ENCODE data around the gene ADCK1.

DNA sequence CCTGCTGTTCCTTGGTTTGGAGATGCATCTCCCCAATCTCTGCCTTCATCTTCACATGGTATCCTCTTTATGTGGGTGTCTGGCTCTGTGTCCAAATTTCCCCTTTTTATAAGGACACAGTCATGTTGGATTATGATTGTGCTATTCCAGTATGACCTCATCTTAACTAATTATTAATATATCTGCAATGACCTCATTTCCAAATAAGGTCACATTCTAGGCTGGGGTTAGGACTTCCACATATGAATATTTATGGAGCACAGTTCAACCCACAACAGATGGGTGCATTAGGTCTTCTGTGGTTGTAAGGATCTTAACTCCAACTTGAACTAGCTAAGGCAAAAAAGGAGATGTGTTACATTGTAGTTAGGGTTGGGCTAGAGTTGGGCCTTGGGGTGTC lies 69.4 kb downstream of the ADCK1 start:
- no peak for TF ChIP-seq POLR2A (IDR thresholded peaks at IDR 0.05)
- TF ChIP-seq, protein P1, sequence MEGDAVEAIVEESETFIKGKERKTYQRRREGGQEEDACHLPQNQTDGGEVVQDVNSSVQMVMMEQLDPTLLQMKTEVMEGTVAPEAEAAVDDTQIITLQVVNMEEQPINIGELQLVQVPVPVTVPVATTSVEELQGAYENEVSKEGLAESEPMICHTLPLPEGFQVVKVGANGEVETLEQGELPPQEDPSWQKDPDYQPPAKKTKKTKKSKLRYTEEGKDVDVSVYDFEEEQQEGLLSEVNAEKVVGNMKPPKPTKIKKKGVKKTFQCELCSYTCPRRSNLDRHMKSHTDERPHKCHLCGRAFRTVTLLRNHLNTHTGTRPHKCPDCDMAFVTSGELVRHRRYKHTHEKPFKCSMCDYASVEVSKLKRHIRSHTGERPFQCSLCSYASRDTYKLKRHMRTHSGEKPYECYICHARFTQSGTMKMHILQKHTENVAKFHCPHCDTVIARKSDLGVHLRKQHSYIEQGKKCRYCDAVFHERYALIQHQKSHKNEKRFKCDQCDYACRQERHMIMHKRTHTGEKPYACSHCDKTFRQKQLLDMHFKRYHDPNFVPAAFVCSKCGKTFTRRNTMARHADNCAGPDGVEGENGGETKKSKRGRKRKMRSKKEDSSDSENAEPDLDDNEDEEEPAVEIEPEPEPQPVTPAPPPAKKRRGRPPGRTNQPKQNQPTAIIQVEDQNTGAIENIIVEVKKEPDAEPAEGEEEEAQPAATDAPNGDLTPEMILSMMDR (IDR thresholded peaks at IDR 0.05), result no peak
